ENCODE results near the gene ITPR3. TPM values are rescaled to one million over a fixed set of nuclear protein-coding genes. Genes with fewer than 3 reads are reported as not detected.

Gene ITPR3
- total and polyA plus RNA-seq, 4 donors = 0.49 to 2.8 (median 0.71) TPM

DNA sequence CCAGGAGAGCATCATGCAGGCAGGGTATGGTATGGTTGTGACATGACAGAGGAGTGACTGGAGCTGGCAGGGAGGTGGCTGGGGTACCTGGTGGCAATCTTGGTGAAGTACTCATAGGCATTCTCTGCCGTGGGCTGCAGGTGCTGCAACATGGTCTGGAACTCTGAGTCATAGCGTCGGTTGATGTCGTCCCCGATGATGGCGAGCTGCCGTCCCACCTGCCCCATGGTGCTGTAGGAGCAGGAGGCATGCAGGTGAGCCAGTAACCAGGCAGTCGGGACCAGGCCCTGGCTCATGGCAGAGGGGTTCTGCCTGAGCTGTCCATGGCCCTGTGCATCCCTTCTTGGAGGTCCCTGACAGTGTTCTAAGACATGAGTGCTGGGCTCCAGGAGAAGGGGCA is 45.9 kb upstream of the ITPR3 start:
- Histone ChIP-seq H3K36me3 (ENCODE audit: control insufficient read depth in 4 of 4, insufficient read depth in 3 of 4, low read depth in 1 of 4, low read length in 3 of 4) (peaks cover 0 to 20% (median 14%) of the 10 kb centered on the region in 4 donors), H3K4me1 (ENCODE audit: control insufficient read depth in 4 of 4, insufficient read depth in 4 of 4, low read length in 3 of 4) (peaks cover 6 to 27% (median 12%) of the 10 kb centered on the region in 4 donors), H3K27ac (ENCODE audit: low read depth in 1 of 2, low read length in 2 of 2) (no peak overlapping the region), H3K9me3 (ENCODE audit: control insufficient read depth in 4 of 4, low read length in 3 of 4) (no peaks in the 10 kb centered on the region), H3K4me3 (ENCODE audit: low read depth in 1 of 3, low read length in 3 of 3) (no peak overlapping the region), H3K9ac (ENCODE audit: low read depth in 1 of 2, low read length in 2 of 2) (no peak overlapping the region), H3K27me3 (ENCODE audit: control insufficient read depth in 4 of 4, insufficient read depth in 4 of 4, low read length in 3 of 4) (no peaks in the 10 kb centered on the region)
- WGBS = 93% methylated on average over 8 of the region's 8 CpGs
- no peak for DNase-seq (ENCODE audit: low spot score)
- TF ChIP-seq REST (IDR thresholded peaks at IDR 0.05) = no peak
- TF ChIP-seq RXRA (IDR thresholded peaks at IDR 0.05) = no peak
- TF ChIP-seq SP1 (IDR thresholded peaks at IDR 0.05) = no peak
- no peak for TF ChIP-seq HNF4G (IDR thresholded peaks at IDR 0.05)
- no peak for TF ChIP-seq FOXA2 (IDR thresholded peaks at IDR 0.05)
- TF ChIP-seq EGR1 (IDR thresholded peaks at IDR 0.05; ENCODE audit: low read depth in 2 of 2) = no peak
- TF ChIP-seq, protein P1, sequence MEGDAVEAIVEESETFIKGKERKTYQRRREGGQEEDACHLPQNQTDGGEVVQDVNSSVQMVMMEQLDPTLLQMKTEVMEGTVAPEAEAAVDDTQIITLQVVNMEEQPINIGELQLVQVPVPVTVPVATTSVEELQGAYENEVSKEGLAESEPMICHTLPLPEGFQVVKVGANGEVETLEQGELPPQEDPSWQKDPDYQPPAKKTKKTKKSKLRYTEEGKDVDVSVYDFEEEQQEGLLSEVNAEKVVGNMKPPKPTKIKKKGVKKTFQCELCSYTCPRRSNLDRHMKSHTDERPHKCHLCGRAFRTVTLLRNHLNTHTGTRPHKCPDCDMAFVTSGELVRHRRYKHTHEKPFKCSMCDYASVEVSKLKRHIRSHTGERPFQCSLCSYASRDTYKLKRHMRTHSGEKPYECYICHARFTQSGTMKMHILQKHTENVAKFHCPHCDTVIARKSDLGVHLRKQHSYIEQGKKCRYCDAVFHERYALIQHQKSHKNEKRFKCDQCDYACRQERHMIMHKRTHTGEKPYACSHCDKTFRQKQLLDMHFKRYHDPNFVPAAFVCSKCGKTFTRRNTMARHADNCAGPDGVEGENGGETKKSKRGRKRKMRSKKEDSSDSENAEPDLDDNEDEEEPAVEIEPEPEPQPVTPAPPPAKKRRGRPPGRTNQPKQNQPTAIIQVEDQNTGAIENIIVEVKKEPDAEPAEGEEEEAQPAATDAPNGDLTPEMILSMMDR (IDR thresholded peaks at IDR 0.05; ENCODE audit: low read depth, low read length, missing input control) = no peak
- TF ChIP-seq HNF4A (conservative IDR thresholded peaks at IDR 0.05) = no peak
- TF ChIP-seq ATF3 (IDR thresholded peaks at IDR 0.05) = no peak
- no peak for TF ChIP-seq YY1 (IDR thresholded peaks at IDR 0.05)
- no peak for TF ChIP-seq NR2F2 (IDR thresholded peaks at IDR 0.05)
- TF ChIP-seq GABPA (IDR thresholded peaks at IDR 0.05 in 1 of 2, conservative IDR thresholded peaks at IDR 0.05 in 1 of 2) = no peak

- Histone ChIP-seq H3K27ac (ENCODE audit: low read depth in 1 of 2, low read length in 2 of 2) (no peak overlapping the region), H3K36me3 (ENCODE audit: control insufficient read depth in 4 of 4, insufficient read depth in 3 of 4, low read depth in 1 of 4, low read length in 3 of 4) (peaks cover 0 to 20% (median 14%) of the 10 kb centered on the region in 4 donors), H3K27me3 (ENCODE audit: control insufficient read depth in 4 of 4, insufficient read depth in 4 of 4, low read length in 3 of 4) (no peaks in the 10 kb centered on the region), H3K4me3 (ENCODE audit: low read depth in 1 of 3, low read length in 3 of 3) (no peak overlapping the region), H3K9me3 (ENCODE audit: control insufficient read depth in 4 of 4, low read length in 3 of 4) (no peaks in the 10 kb centered on the region), H3K4me1 (ENCODE audit: control insufficient read depth in 4 of 4, insufficient read depth in 4 of 4, low read length in 3 of 4) (peaks cover 5 to 17% (median 7%) of the 10 kb centered on the region in 4 donors), H3K9ac (ENCODE audit: low read depth in 1 of 2, low read length in 2 of 2) (no peak overlapping the region)
- 87% methylated on average over 11 of the region's 11 CpGs for WGBS
- no peak for DNase-seq (ENCODE audit: low spot score)
- no peak for TF ChIP-seq RXRA (IDR thresholded peaks at IDR 0.05)
- no peak for TF ChIP-seq EGR1 (IDR thresholded peaks at IDR 0.05; ENCODE audit: low read depth in 2 of 2)
- TF ChIP-seq REST (IDR thresholded peaks at IDR 0.05) = no peak
- TF ChIP-seq, protein P1 (IDR thresholded peaks at IDR 0.05; ENCODE audit: low read depth, low read length, missing input control) = no peak
- TF ChIP-seq, protein P2, sequence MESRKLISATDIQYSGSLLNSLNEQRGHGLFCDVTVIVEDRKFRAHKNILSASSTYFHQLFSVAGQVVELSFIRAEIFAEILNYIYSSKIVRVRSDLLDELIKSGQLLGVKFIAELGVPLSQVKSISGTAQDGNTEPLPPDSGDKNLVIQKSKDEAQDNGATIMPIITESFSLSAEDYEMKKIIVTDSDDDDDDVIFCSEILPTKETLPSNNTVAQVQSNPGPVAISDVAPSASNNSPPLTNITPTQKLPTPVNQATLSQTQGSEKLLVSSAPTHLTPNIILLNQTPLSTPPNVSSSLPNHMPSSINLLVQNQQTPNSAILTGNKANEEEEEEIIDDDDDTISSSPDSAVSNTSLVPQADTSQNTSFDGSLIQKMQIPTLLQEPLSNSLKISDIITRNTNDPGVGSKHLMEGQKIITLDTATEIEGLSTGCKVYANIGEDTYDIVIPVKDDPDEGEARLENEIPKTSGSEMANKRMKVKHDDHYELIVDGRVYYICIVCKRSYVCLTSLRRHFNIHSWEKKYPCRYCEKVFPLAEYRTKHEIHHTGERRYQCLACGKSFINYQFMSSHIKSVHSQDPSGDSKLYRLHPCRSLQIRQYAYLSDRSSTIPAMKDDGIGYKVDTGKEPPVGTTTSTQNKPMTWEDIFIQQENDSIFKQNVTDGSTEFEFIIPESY (IDR thresholded peaks at IDR 0.05) = no peak
- TF ChIP-seq YY1 (IDR thresholded peaks at IDR 0.05) = no peak
- TF ChIP-seq FOXA1 (IDR thresholded peaks at IDR 0.05) = no peak
- TF ChIP-seq FOXA2 (IDR thresholded peaks at IDR 0.05) = no peak
- no peak for TF ChIP-seq HNF4G (IDR thresholded peaks at IDR 0.05)
- TF ChIP-seq, protein P3, sequence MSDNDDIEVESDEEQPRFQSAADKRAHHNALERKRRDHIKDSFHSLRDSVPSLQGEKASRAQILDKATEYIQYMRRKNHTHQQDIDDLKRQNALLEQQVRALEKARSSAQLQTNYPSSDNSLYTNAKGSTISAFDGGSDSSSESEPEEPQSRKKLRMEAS (IDR thresholded peaks at IDR 0.05) = no peak
- no peak for TF ChIP-seq NR2F2 (IDR thresholded peaks at IDR 0.05)
- TF ChIP-seq TAF1 (conservative IDR thresholded peaks at IDR 0.05) = no peak
- no peak for TF ChIP-seq RAD21 (IDR thresholded peaks at IDR 0.05)
- TF ChIP-seq SP1 (IDR thresholded peaks at IDR 0.05) = no peak
- no peak for TF ChIP-seq HNF4A (conservative IDR thresholded peaks at IDR 0.05)
- TF ChIP-seq GABPA (IDR thresholded peaks at IDR 0.05 in 1 of 2, conservative IDR thresholded peaks at IDR 0.05 in 1 of 2) = no peak
- TF ChIP-seq JUND (IDR thresholded peaks at IDR 0.05) = no peak
These were observed 44.5 kb upstream of the ITPR3 start for GRCh38 chr6:33576668-33577067.
